ENCODE measurements around the gene LEMD2.

The LEMD2 gene

GRCh38 chr6:33754222-33754621 is 34.7 kb downstream of the LEMD2 start:
- no peak overlapping the region for H3K4me3 ChIP-seq (ENCODE audit: low read length)
- no peak for TF ChIP-seq ZNF274 (IDR thresholded peaks at IDR 0.05; ENCODE audit: low read depth, low read length)

DNA sequence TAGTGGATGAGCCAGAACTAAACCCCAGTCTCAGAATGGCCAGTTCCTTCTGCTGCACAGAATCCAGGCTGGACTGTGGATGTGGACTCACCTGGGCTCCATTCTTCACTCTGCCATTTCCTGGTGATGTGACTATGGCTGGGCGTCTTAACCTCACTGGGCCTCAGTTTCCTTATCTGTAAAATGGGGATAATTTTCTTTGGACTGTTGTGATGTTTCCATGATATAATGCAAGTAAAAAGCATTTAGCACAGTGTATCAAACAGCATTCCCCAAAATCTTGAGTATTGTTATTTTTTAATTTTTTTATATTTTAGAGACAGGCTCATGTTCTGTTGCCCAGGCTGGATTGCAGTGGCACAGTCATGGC is 36.3 kb downstream of the LEMD2 start:
- no peak for TF ChIP-seq ZNF274 (IDR thresholded peaks at IDR 0.05; ENCODE audit: low read depth, low read length)
- H3K4me3 ChIP-seq (ENCODE audit: low read length) = no peak overlapping the region

DNA sequence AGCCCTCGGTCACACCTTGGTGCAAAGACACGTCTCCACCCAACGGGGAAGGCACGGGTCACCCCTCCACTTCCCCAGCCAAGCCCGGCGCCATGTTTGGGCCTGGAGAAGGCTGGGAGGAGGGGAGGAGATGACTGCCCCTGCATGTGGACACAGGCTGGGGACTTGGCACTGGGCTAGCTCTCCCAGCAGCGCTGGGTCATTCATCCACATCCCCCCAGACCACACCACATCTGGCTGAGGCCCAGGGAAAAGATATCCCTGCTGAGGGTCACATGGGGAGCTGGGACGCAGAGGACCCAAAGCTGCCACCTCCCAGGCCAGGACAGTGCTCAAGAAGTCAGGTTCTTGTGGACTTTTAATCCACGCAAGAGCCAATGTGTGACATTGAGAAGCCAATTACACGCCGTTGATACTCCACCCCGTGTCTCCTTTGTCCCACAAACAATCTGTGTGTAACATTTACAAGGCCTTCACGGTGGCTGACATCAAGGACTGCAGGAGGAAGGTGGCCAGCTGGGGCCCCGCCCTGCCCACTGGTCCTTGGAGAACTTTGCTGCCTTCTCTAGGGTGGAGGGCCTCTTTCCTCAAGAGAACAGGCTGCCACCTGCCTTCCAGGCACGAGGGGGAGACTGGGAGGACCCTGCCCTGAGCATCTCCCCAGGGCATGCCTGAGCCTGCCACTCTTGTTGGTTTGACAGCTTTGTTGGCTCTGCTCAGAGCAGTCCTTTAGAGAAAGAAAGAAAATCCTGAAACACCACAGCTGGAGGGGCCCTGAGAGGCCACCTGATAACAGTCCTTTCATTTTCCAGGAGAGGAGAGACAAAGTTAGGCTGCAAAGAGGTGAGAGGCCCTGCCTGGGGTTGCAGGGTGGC is 36.9 kb downstream of the LEMD2 start:
- H3K4me3 ChIP-seq (ENCODE audit: low read length) = no peak overlapping the region
- TF ChIP-seq ZNF274 (IDR thresholded peaks at IDR 0.05; ENCODE audit: low read depth, low read length) = no peak

GRCh38 chr6:33750244-33750991 is 38.5 kb downstream of the LEMD2 start:
- TF ChIP-seq ZNF274 (IDR thresholded peaks at IDR 0.05; ENCODE audit: low read depth, low read length) = no peak
- H3K4me3 ChIP-seq (ENCODE audit: low read length) = no peak overlapping the region

DNA sequence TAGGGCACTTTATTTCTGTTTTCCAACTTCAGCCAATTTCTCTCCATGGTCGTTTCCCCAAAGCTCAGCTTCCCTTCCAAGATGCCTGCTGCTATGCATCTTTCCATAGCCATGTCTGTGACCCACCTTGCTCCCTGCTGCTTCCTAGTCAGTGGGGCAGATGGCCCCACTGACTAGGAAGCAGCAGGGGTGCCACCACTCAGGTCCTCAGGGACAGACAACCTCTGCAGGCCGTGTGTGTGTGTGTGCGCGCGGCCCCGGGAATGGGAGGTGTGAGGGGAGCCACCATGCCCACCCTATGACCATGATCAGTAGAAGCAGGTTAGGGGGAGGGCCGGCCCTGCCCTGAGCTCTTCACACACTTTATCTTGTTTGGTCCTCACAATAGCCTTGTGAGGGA is 39.5 kb downstream of the LEMD2 start:
- H3K4me3 ChIP-seq (ENCODE audit: low read length) = no peak overlapping the region
- no peak for TF ChIP-seq ZNF274 (IDR thresholded peaks at IDR 0.05; ENCODE audit: low read depth, low read length)

- H3K4me3 ChIP-seq (ENCODE audit: low read length) = no peak overlapping the region
- TF ChIP-seq ZNF274 (IDR thresholded peaks at IDR 0.05; ENCODE audit: low read depth, low read length) = no peak
These were observed 40.1 kb downstream of the LEMD2 start for GRCh38 chr6:33748841-33749240.

GRCh38 chr6:33747823-33748222 is 41.1 kb downstream of the LEMD2 start:
- no peak for TF ChIP-seq ZNF274 (IDR thresholded peaks at IDR 0.05; ENCODE audit: low read depth, low read length)
- no peak overlapping the region for H3K4me3 ChIP-seq (ENCODE audit: low read length)

DNA sequence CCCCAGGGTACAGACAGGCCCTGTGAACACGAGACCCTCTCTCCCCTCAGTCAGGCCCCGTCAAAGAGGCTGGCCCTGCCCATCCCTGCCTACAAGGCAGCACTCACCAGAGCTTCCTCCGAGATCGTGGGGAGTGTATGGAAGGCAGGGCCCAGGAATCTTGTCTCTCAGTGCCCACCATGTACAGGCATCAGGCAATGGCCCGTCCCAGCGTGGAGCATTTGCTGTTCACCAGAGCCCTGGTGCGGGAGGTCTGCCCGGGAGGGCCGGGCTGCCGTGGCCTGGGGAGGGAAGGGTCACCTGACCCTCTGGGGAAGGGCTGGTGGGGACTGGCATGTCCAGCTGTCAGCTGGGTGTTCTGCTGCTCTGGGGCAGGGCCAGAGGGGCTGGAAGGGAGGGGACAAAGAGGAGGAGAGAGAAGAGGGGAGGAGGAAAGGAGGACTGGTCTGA is 42.3 kb downstream of the LEMD2 start, which contains the start of gene IP6K3:
Gene IP6K3 (minus strand): TSS at position 255 of the 450 bp plus-strand sequence. CDS start 11,429 bp downstream, outside the sequence.
- H3K4me3 ChIP-seq (ENCODE audit: low read length) = no peak within 1 kb of the TSS
- TF ChIP-seq ZNF274 (IDR thresholded peaks at IDR 0.05; ENCODE audit: low read depth, low read length) = no peak

DNA sequence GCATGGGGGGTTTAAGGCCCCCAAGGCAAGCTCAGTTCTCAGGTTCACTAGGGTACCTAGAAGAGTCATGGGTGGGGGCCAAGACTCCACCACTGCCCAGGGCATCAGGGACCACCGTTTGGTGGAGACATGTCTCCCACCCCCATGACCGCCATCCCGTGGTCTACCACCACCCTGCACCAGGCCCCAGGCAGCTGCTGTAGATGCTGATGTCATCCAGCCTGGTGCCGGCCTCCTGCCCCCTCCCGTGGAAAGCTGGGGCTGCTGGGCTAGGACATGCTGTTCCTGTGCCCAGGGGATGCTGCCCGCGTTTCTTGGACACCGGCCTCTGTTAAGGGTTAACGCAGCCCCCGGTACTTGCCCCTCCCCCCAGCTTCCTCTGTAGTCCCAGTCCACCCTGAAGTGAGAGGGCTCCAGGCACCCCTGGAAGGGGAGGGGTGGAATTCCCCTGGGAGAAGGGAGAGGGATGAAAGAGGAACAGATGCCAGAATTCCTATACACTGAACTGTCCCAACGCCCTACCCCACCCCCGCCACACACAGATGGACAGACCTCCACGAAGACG is 42.8 kb downstream of the LEMD2 start:
- TF ChIP-seq ZNF274 (IDR thresholded peaks at IDR 0.05; ENCODE audit: low read depth, low read length) = no peak
- no peak overlapping the region for H3K4me3 ChIP-seq (ENCODE audit: low read length)

DNA sequence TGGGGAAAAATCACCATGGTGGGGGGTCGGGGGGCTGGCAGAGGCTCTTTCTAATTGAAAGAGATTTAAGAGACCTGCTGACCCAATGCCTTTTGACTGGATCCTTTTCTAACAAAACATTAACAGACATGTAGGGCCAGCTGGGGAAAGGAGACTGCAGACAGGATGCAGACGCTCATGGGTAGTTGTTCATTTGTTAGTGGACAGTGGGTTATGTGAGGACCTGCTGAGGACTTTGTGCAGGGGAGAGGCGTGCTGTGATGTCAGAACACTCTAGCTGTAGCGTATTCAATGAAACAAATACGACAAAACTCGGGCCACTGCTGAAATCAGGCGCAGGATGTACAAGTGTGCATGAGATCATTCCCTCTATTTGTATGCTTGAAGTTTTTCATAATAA is 43.4 kb downstream of the LEMD2 start:
- H3K4me3 ChIP-seq (ENCODE audit: low read length) = no peak overlapping the region
- no peak for TF ChIP-seq ZNF274 (IDR thresholded peaks at IDR 0.05; ENCODE audit: low read depth, low read length)

- no peak for TF ChIP-seq ZNF274 (IDR thresholded peaks at IDR 0.05; ENCODE audit: low read depth, low read length)
- H3K4me3 ChIP-seq (ENCODE audit: low read length) = no peak overlapping the region
These were observed 43.9 kb downstream of the LEMD2 start for GRCh38 chr6:33744895-33745546.

DNA sequence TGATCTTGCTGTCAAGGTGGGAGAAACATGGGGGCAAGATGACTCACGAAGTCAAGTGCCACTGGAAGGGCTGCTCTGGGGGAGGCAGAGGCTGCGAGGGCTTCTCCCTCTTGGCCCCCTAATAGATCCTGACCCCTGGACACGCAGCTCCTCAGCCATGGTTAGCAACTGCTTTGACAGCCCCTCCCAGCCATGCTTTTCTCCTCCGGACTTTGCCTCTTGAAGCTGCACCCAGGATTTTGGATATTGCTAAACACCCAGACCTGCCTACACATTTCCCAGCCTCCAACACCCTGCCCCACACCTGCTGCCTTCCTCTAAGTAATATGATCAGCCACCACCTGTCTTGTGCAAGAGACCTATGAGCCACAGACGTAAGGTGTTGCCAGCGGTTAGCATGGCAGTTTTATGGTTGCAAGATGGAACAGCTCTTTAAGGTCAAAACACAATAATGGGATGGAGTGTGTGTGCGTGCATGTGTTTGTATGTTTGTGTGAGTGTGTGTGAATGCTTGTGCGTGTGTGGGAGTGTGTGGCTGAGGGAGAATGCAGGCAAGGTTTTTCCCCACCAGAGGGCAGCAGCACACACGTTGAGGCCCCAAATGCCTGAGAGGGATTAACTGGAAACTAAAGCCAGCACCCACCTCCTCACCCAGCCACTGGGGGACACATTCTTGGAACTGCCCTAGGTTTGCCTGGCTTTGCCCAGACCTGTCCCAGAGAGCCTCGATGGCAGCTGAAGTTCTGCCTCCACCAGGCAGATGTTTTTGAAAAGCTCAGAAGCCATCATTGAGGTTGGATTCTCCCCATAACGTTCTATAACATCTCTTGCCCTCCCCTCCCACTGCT is 44.7 kb downstream of the LEMD2 start:
- no peak for TF ChIP-seq ZNF274 (IDR thresholded peaks at IDR 0.05; ENCODE audit: low read depth, low read length)

DNA sequence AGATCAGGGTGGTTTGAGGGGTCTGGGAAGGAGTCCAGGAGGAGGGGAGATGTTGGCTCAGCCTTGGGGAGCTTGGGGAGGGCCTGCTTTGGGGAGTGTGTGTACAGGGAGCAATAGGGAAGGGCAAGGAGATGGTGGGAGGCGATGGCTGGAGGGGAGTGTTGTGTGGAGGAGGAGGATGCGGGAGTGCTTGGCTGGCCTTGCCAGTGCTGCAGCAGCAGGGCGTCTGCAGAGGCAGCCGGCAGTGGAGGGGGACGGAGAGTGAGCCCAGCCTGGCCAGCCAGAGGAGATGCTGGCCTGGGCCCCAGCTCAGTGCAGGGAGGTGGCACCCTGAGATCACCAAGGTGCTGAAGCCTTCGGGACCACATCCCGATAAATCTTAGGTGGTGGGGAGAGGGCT is 46.1 kb downstream of the LEMD2 start:
- H3K4me3 ChIP-seq (ENCODE audit: low read length) = no peak overlapping the region

More for the DNA sequence above, 44.7 kb downstream of the LEMD2 start:
- no peak overlapping the region for H3K4me3 ChIP-seq (ENCODE audit: low read length)

More for the DNA sequence above, 46.1 kb downstream of the LEMD2 start:
- no peak for TF ChIP-seq ZNF274 (IDR thresholded peaks at IDR 0.05; ENCODE audit: low read depth, low read length)
